Measurements from ENCODE around the gene HAT1. TPM values are rescaled to one million over a fixed set of nuclear protein-coding genes. Genes with fewer than 3 reads are reported as not detected.

Gene HAT1
- total RNA-seq, 4 donors from 2014 or later = 18.8 to 32.7 (median 25.3) TPM

GRCh38 chr2:171902840-171903420 is 19.3 kb upstream of the HAT1 start:
- Histone ChIP-seq H3K27me3 (no peaks in the 10 kb centered on the region), H3K9me3 (no peaks in the 10 kb centered on the region), H3K27ac (no peak overlapping the region), H3K4me1 (no peaks in the 10 kb centered on the region), H3K36me3 (no peaks in the 10 kb centered on the region), H3K4me3 (no peak overlapping the region)
- TF ChIP-seq EP300 (IDR thresholded peaks at IDR 0.05) (no peak), POLR2A (IDR thresholded peaks at IDR 0.05) (no peak), CTCF (IDR thresholded peaks at IDR 0.05) (no peak)
- WGBS, 2 donors = 67 to 82% methylated on average over 2 of the region's 2 CpGs
- no peak for DNase-seq (ENCODE audit: low spot score in 2 of 2)

GRCh38 chr2:171908235-171908634 is 14.0 kb upstream of the HAT1 start:
- TF ChIP-seq CTCF (IDR thresholded peaks at IDR 0.05) (no peak), EP300 (IDR thresholded peaks at IDR 0.05) (no peak), POLR2A (IDR thresholded peaks at IDR 0.05) (no peak)
- 89 to 97% methylated on average over 1 of the region's 1 CpG for WGBS, 2 donors
- Histone ChIP-seq H3K27me3 (no peaks in the 10 kb centered on the region), H3K27ac (no peak overlapping the region), H3K36me3 (no peaks in the 10 kb centered on the region), H3K9me3 (no peaks in the 10 kb centered on the region), H3K4me3 (no peak overlapping the region), H3K4me1 (no peaks in the 10 kb centered on the region)
- DNase-seq (ENCODE audit: low spot score in 2 of 2) = no peak

- 79 to 81% methylated on average over 3 of the region's 3 CpGs for WGBS, 2 donors
- DNase-seq (ENCODE audit: low spot score in 2 of 2) = no peak
- H3K27me3 ChIP-seq = no peaks in the 10 kb centered on the region
- H3K36me3 ChIP-seq = no peaks in the 10 kb centered on the region
- no peaks in the 10 kb centered on the region for H3K4me1 ChIP-seq
- TF ChIP-seq EP300 (IDR thresholded peaks at IDR 0.05) = no peak
- H3K9me3 ChIP-seq = no peaks in the 10 kb centered on the region
- no peak overlapping the region for H3K27ac ChIP-seq
- no peak overlapping the region for H3K4me3 ChIP-seq
Measured at GRCh38 chr2:171909266-171909665, 13.0 kb upstream of the HAT1 start.

- H3K36me3 ChIP-seq = no peaks in the 10 kb centered on the region
- WGBS, 2 donors = 64 to 65% methylated on average over 1 of the region's 1 CpG
- TF ChIP-seq EP300 (IDR thresholded peaks at IDR 0.05) = no peak
- TF ChIP-seq CTCF (IDR thresholded peaks at IDR 0.05) = no peak
- TF ChIP-seq POLR2A (IDR thresholded peaks at IDR 0.05) = no peak
- no peak overlapping the region for H3K4me3 ChIP-seq
- H3K4me1 ChIP-seq = no peaks in the 10 kb centered on the region
- no peak overlapping the region for H3K27ac ChIP-seq
- no peaks in the 10 kb centered on the region for H3K9me3 ChIP-seq
- no peak for DNase-seq (ENCODE audit: low spot score in 2 of 2)
- H3K27me3 ChIP-seq = no peaks in the 10 kb centered on the region
Measured at GRCh38 chr2:171910494-171910893, 11.8 kb upstream of the HAT1 start.

- no peaks in the 10 kb centered on the region for H3K27me3 ChIP-seq
- H3K4me3 ChIP-seq = no peak overlapping the region
- no peaks in the 10 kb centered on the region for H3K36me3 ChIP-seq
- 68 to 86% methylated on average over 3 of the region's 3 CpGs for WGBS, 2 donors
- no peaks in the 10 kb centered on the region for H3K4me1 ChIP-seq
- H3K9me3 ChIP-seq = no peaks in the 10 kb centered on the region
- no peak overlapping the region for H3K27ac ChIP-seq
- DNase-seq (ENCODE audit: low spot score in 2 of 2) = no peak
- TF ChIP-seq POLR2A (IDR thresholded peaks at IDR 0.05) (no peak), EP300 (IDR thresholded peaks at IDR 0.05) (no peak), CTCF (IDR thresholded peaks at IDR 0.05) (no peak)
Measured at GRCh38 chr2:171913517-171913916, 8.7 kb upstream of the HAT1 start.

- Histone ChIP-seq H3K9me3 (no peaks in the 10 kb centered on the region), H3K36me3 (no peaks in the 10 kb centered on the region), H3K4me3 (no peak overlapping the region), H3K4me1 (peaks cover 0 to 23% (median 14%) of the 10 kb centered on the region in 4 donors), H3K27ac (no peak overlapping the region), H3K27me3 (no peaks in the 10 kb centered on the region)
- DNase-seq (ENCODE audit: low spot score in 2 of 2) = no peak
- WGBS, 2 donors = 79 to 87% methylated on average over 2 of the region's 2 CpGs
- TF ChIP-seq EP300 (IDR thresholded peaks at IDR 0.05) = no peak
- no peak for TF ChIP-seq POLR2A (IDR thresholded peaks at IDR 0.05)
- no peak for TF ChIP-seq CTCF (IDR thresholded peaks at IDR 0.05)
Measured at GRCh38 chr2:171919453-171919852, 2.8 kb upstream of the HAT1 start.
